Superior temporal gyrus (tissue), 1 donor: ENCODE results near the gene WNK2.
"Not testable (repeated sequence)": the region's sequence is repeated elsewhere in the genome, so short reads cannot be mapped to it uniquely, and the experiment has no call there.

Source experiments
- DNase-seq: peaks from one replicate; pipeline ENCODE4 v3.0.0-alpha.2; 2016; ENCODE audit errors: extremely low spot score

WNK2 gene

GRCh38 chr9:93332317-93332716, 148.4 kb downstream of the WNK2 start:
- DNase-seq = no peak

GRCh38 chr9:93336720-93337119, 152.8 kb downstream of the WNK2 start:
- no peak for DNase-seq

- DNase-seq = not testable (repeated sequence)
Observed at GRCh38 chr9:93338196-93338595, 154.3 kb downstream of the WNK2 start.

- DNase-seq = no peak
Observed at GRCh38 chr9:93340091-93340490, 156.2 kb downstream of the WNK2 start.

GRCh38 chr9:93341820-93342219, 157.9 kb downstream of the WNK2 start:
- not testable (repeated sequence) for DNase-seq

- DNase-seq = not testable (repeated sequence)
Observed at GRCh38 chr9:93342428-93342827, 158.5 kb downstream of the WNK2 start.

GRCh38 chr9:93343663-93344062, 159.7 kb downstream of the WNK2 start:
- no peak for DNase-seq

- DNase-seq = peak; percentile 30
Observed at GRCh38 chr9:93345643-93346230, 161.8 kb downstream of the WNK2 start.

- no peak for DNase-seq
Observed at GRCh38 chr9:93346231-93347112, 162.5 kb downstream of the WNK2 start.

- not testable (repeated sequence) for DNase-seq
Observed at GRCh38 chr9:93347371-93347975, 163.5 kb downstream of the WNK2 start.

- not testable (repeated sequence) for DNase-seq
Observed at GRCh38 chr9:93353413-93354310, 169.7 kb downstream of the WNK2 start.

- DNase-seq = no peak
Observed at GRCh38 chr9:93354451-93354850, 170.5 kb downstream of the WNK2 start.

- no peak for DNase-seq
Observed at GRCh38 chr9:93355827-93356226, 171.9 kb downstream of the WNK2 start.

- no peak for DNase-seq
Observed at GRCh38 chr9:93357649-93358048, 173.7 kb downstream of the WNK2 start.

- DNase-seq = not testable (repeated sequence)
Observed at GRCh38 chr9:93359907-93360306, 176.0 kb downstream of the WNK2 start.

GRCh38 chr9:93361995-93362394, 178.1 kb downstream of the WNK2 start:
- no peak for DNase-seq

GRCh38 chr9:93364734-93365426, 180.9 kb downstream of the WNK2 start:
- DNase-seq = no peak

- no peak for DNase-seq
Observed at GRCh38 chr9:93365427-93366118, 181.6 kb downstream of the WNK2 start.

- no peak for DNase-seq
Observed at GRCh38 chr9:93366119-93366447, 182.1 kb downstream of the WNK2 start.

- not testable (repeated sequence) for DNase-seq
Observed at GRCh38 chr9:93366486-93366885, 182.5 kb downstream of the WNK2 start.

- no peak for DNase-seq
Observed at GRCh38 chr9:93368437-93368836, 184.5 kb downstream of the WNK2 start.
